RPMI7951 (cell line): ENCODE results near the gene ADGRG6. TPM values are rescaled to one million over a fixed set of nuclear protein-coding genes. Genes with fewer than 3 reads are reported as not detected.
"Not testable (repeated sequence)": the region's sequence is repeated elsewhere in the genome, so short reads cannot be mapped to it uniquely, and the experiment has no call there.

Experiments used
- DNase-seq: peaks from one replicate; pipeline ENCODE4 v3.0.0-alpha.2; 2012; ENCODE audit warnings: low read depth
- total RNA-seq: library from RNA; depleted of rRNA; stranded (reverse); fragments of >200 nt; shearing (Covaris generic); gene quantifications from 2 replicates; pipeline ENCODE4 v1.2.3, GENCODE V29; 2014

ADGRG6 gene
- total RNA-seq, 1 experiment from 2014 or later: 3.2 TPM

DNA sequence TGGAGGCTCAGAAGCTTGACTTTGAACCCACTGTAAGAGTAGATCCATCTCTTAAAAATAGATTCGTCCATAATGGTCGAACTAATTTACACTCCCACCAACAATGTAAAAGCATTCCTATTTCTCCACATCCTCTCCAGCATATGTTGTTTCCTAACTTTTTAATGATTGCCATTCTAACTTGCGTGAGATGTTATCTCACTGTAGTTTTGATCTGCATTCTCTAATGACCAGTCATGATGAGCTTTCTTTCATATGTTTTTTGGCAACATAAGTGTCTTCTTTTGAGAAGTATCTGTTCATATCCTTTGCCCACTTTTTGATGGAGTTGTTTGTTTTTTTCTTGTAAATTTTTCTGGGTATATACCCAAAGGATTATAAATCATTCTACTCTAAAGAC lies 44.4 kb downstream of the ADGRG6 start:
- DNase-seq: not testable (repeated sequence)

DNA sequence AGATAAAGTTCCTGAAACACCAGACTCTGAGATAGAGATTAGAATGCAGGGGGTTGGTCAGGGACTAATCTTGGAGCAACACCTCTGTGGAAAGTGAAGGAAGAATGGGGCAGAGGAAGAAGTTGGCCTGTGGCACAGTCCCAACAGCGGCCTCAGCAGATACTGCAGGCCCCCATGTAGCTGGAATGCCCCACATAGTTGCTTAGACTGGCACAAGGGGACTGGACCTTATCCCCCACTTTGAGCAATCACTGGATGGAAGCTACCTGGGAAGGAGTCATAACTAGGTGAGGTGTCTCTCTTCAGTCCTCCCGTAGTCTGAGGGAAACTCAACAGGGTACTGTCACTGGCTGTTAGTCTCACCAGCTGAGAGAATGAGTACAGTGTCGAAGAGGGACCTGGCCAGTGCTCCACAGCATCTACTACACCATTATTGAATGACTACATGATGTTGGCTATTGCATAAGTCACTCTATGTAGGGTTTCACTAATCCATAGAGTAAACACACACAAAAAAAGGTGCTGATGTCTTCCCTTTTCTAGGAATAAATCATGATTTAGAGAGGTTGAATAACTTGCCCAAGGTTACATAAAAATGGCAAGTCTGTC lies 47.5 kb downstream of the ADGRG6 start:
- DNase-seq: no peak

DNA sequence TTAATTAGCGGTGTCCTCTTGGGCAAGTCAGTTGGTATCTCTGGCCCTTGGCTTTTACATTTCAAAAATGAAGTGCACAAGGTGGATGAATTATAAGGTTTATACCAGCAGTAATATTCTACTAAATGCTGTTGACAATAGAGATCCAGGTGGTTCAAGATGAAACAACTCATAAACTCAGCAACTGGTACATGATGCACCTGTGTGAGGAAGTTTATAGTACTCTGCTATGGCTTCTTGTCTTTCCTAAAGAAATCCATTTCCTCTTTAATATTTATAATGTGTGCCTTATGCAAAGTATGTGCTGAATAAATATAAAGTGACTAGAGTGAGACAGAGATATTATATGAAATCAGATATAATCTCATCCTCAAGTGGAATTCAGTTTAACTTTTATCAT lies 48.5 kb downstream of the ADGRG6 start:
- no peak for DNase-seq

DNA sequence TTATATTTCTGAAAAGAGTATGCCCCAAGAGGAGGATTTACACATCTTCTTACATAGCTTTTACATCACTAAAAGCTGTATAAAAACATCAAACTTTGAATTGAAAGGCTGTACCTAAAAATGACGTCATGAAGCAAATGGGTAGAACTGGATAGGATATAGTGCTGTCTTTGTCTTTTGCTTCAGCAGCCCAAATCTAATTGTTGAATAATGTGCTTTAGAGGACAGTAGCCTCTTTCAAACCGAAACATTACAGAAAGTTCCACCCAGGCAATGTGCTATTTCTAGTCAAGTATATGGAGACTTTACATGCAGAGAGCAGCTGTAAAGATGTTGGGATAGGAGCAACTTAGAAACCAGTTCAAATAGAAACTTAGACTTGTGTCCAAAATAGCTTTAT lies 51.9 kb downstream of the ADGRG6 start:
- DNase-seq: peak; percentile 41

DNA sequence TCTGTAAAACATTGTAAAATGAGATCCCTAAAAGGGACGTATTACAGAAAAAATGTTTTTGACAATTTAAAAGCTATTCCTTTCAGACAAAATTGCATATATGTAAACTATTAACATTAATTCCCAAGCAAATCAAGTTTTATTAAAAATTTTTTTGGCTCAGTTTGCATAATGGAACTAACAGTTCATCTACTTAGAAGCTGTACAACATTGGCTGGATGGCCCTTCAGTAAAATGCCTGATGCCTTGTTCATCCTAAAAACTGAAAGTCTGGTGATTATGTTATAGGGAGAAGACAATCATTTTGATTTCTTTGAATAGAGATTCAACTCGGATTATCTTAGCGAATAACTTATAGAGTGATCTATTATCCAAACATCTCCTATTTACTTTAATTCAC lies 52.8 kb downstream of the ADGRG6 start:
- no peak for DNase-seq

DNA sequence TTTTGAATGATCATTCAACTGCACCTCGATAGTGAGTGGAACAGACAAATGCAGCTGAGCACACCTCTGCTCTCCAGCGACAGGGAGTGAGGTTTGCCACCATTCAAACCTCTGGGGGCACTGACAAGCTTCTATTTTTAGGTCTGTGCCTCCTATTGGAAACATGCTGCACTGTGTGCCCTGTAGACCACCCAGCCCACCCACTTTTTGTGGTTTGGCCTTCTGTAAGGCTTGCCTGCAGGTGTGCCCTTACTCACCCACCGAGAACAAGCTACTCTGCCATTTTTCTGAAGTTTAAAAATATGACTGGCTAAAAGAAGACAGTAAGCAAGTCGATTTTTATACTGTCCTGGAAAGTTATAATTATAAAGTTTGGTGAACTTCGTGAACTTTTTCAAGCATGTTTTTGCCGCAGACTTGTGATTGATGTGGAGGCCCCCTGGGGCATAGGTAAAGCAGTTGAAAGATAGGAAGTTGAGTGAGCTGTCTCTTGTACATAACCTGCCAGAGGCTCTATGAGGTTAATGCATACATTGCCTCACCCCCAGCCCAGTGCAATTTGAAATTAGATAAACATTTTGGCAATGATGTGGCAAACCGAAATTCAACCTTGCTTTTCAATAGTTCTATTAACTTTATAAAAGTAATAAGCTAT lies 53.8 kb downstream of the ADGRG6 start:
- DNase-seq: no peak

DNA sequence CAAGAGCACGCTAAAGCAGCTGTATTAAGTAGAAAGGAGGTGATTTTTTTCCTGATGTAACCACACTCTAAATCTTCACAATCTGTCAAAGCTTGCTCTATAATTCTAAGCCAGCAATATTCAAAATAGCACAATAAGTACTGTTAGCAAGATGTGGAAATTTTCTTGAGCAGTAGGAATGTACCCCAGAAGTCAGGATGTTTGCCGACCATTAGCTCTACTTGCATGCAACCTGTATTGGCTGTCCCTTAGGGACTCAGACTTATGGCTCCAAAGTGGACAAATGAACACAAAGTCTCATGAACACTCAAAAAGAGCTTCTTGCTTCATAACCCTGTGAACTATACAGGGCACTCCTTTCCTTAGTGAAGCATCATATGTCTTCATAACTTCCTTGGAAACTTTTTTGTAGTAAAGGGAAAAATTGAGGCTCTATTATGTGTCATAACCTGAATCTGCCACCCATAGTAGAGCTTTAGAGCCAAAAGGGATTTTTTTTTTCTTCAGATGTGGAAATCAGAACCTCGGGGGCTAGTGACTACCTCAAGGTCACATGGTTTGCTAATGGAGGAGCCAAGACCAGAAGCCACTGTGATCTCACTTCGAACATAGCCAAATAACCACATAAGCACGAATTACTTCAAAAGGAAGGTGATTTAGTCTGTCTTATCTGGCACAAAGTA lies 54.5 kb downstream of the ADGRG6 start:
- peak; percentile 48 for DNase-seq

DNA sequence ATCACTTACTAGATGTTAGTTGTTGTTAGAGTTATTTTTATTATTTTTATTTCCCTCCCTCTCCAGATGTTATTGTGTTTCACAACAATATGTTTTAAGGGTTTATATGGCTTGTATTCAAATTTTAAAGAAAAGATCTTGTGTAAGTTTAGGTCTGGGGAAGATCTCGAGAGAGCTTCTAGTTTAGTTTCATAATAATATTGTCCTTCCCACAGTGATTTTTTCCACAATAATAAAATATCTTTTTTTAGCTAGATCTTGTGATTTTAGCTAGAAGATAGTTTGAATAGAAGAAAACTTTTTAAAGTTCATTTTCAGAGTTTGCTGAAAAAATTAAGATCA lies 55.0 kb downstream of the ADGRG6 start:
- no peak for DNase-seq

DNA sequence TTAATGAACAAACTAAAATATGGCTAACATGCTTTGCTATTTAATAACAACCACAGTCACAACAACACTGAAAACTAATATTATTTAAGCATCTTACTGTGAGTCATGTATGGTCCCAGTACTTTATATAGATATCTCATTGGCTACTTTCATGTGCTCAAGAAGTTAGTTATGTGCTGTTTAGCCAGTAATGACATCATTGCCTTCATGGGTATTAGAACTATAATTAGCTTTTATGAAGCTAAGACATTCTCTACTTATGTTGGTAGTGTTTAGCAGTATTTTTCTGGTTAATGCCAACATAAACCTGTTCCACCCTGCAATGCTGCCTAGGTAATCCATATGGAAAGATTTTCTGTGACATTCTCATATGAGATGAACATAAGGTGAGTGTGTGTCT lies 56.1 kb downstream of the ADGRG6 start:
- no peak for DNase-seq

DNA sequence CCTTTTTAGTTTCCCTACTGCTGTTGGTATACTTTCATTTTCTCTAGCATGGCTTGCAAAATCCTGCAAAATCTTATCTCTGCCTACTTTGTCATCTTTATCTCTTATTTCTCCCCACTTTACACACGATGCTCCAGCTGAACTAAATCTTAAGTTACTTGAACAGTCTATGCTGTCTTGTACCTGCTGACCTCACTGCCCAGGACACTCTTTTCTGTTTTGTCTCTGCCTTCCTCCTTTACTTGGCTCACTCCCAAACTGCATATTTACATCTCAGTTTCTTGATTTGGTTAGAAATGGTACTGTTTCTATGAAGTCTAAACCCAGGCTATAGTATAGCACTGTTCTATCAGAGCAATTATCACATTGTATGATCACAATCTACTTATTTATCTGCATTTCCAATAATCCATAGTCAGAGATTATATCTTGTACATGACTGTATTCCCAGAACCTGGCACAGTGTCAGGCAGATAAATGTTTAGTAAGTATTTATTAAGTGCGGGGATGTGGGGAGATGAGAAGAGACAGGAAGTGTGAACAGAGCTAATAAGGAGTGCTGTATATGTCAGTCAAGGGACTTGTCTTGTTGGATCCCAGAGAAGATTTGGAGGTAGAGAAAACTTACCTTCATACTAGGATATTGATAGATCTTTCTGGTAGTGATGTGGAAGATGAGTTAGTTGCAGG lies 57.6 kb downstream of the ADGRG6 start:
- DNase-seq: no peak

DNA sequence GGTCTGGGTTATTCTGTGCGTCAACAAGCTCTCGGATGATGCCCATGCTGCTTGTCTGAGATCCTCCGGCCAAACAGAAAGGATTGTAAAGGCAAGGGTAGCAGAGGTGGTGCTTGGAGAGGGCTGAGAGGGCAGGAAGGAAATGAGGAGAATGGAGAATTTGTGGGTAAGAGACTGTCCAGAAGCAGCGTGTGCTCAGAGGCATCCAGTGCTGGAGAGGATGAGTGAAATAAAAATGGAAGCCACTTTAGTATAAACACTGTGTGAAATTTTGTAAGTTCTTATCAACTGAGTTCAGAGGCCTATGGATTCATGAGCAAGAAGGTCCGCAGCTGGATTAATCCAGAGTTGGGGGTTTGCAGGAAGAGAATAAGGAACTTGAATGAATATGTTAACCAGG lies 59.5 kb downstream of the ADGRG6 start:
- no peak for DNase-seq

DNA sequence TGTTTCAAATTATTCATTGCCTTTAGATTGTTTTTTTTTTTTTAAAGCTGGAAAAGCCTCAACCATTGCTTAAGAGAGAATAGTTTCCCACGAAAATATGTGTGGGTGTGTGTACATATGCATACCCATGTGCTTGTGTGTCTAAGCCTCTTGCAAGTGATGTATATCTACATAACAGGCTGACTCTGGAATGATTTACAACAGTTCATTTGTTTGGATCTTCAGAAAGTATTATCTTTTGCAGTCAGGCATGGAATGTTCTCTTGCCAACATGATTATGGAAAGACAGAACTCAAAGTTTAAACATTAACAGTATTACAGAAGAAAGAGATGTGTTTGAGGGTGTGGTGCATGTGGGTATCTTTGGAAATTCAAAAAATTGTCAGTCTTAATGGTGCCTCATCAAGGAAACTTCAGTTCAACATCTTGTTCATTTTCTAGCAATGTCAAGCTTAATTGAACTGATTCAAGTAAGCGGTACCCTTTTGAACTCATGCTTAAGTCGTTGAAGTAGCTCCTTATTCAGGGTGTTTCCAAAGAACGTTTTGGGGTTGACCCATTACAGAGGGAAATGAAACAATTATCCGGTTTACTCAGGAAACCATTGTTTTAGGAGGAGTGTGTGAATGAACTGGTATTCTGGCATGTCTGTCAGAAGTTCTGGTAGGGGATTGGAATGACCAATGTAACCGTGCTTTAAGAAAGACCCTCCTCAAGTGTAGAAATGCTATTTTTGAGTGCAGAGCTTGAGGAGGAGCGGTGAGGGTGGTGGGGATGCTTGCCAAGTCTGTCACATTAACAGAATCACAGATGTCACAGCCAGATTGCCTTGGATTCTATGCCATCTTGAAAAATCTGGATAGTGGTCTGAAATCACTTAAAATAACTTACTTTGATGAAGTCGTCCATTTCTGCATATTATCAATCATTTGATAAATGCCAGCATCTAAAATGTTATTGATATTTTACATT lies 60.3 kb downstream of the ADGRG6 start:
- DNase-seq: no peak

DNA sequence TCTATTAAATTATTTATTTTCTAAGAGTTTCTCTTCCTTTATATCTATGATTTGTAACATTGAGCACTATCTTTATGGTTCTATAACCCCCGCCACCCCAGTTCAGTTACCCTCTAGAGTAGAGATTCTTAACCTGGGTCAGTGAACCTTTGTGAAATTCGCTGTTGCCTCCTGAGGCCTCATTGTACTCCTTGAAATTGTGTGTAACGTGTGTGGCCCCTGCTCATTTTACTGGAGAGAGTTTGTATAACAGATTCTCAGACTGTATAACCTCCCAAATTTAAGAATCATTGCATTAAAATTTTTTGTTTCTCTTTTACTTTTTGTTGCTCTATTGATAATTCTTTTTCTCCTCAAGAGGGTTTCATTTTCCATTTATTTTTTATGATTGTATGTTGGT lies 65.3 kb downstream of the ADGRG6 start:
- DNase-seq: no peak

DNA sequence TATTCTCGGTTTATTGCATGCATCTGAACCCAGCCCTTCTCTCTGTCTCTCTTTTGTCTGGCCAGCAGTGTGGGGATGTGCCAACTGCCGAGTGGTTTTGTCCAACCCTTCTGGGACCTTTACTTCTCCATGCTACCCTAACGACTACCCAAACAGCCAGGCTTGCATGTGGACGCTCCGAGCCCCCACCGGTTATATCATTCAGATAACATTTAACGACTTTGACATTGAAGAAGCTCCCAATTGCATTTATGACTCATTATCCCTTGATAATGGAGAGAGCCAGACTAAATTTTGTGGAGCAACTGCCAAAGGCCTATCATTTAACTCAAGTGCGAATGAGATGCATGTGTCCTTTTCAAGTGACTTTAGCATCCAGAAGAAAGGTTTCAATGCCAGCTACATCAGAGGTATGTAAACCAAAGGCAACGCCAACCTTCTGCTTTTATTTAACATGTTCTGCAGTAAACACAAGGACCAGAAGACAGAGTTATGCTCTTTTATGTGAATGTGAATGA lies 65.8 kb downstream of the ADGRG6 start:
- DNase-seq: no peak

DNA sequence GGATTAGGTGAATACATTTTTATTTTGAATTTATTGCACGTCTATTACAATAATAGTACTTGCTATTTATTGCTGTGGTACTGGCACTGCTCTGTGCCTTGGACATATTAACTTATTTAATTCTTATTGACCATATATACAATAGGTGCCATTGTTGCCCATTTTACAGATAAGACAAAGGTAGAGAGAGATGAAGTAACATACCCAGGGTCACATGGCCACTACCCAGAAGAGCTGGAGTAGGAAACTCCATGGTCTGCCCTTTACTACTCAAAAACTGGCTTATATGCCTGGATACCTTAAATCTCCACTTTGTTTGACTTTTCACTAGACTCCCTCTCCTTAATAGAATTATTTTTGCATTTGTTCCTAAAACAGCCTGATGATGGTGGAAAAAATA lies 67.5 kb downstream of the ADGRG6 start:
- no peak for DNase-seq

DNA sequence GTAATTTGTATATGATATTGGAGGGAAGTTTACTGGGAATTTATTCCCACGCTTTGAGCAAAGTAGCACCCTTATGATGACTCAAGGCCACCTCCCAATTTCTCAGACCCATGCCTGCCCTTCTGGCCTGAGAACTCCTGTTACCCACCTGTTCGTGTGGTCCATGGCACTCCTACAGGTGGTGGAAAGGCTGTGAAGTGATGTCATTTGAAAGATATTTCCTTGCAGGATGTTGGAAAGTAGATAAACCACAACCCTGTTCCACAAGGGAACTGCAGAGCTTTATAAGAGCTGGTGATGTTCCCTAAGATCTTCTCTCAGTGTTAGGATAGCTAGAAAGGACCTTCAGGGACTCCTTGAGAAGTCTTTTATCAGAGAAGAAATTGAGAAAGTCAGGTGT lies 70.5 kb downstream of the ADGRG6 start:
- DNase-seq: peak; percentile 61

DNA sequence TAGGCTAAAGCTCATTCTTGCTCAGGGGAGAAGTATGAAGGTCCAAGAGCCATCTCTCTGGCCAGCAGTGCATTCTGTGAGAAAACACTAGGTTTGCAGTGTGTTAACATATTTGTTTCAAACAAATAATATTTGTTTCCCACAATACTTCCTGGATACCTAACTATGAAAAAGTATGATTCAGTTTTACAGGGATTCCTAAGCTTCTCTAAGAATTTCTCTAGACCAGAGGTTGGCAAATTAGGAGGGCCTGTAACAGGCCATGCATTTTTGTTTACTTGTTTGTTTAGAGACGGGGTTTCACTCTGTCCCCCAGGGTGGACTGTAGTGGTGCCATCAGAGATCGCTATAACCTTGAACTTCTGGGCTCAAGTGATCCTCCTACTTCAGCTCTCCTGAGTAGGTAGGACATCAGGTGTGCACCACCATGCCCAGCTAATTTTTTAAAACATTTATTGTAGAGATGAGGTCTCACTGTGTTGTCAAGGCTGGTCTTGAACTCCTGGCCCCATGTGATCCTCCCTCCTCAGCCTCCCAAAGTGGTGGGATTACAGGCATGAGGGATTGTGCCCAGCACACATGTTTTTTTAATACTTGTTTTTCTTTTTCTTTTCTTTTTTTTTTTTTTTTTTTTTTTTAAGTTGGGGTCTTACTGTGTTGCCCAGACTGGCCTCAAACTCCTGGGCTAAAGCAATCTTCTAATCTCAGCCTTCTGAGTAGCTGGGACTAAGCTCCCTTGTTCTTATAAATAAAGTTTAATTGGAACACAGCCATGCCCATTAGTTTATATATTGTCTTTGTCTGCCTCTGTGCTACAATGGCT lies 71.7 kb downstream of the ADGRG6 start:
- no peak for DNase-seq

DNA sequence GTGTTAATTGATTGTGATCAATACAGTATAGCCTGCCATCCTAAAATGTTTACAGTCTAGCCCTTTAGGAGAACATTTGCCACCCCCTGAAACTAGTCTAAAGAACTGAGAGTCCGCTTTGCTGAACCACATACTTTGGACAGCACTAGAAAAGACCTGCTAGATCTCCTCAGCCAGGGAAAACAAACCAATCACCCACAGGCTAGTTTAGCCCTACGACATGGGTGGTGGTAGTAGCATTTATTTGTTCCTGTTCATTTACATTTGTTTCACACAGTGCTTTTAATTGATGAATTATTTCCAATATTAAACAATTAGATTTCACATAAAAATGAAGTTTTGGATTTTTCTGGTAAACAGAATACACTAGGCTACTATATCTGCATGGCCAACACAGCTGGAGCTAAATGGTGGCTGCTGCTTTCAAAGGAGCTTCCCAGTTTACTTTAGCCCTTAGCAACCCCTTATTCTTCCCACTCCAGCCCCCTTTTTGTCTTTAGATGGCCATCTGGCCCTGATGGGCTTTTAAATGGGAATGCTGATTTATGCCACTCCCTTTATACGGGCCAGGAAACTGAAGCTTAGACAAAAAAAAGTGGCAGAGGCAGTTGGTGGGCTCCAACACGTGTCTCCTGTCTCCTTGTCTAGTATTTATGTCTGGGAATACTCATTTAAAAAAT lies 72.4 kb downstream of the ADGRG6 start:
- DNase-seq: no peak

DNA sequence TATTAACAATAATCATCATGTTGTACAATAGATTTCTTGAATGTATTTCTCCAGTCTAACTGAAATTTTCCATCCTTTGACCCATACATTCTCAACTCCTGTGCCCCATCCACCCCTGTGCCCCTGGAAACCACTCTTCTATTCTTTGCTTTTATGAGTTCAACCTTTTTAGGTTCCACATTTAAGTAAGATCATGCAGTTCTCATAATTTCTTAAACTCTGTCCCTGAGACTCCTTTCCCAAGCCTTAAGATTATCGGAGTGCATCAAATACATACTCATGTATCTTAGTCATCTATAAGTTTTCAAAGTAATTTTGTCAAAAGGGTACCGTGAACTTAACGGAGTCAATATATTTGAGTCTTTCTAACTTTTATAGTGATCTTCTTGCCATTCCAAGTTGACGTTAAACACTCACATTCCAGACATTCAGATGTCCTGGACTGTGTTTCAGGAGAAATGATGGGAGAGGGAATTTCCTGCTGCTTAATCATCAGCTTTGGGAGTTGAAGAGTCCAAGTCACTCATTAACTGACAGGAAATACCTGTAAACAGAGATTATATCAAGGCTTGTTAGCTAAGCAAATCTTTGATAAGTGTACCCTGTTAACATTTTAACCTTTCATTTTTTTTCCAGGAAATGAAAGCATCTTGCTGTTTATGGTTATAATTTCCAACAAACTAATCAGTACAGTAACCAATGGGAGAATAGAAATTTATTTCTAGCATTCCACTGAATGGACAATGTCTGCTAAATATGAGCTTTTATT lies 73.3 kb downstream of the ADGRG6 start:
- DNase-seq: peak; percentile 78
